ENCODE data around the gene TMCC3. TPM values are rescaled to one million over a fixed set of nuclear protein-coding genes. Genes with fewer than 3 reads are reported as not detected.

Gene TMCC3
- total RNA-seq, 3 donors from 2014 or later (not counting 1 experiment from before 2014, with no cell fraction given), result 20.1 to 29.3 (median 21.6) TPM

- TF ChIP-seq, protein P1, sequence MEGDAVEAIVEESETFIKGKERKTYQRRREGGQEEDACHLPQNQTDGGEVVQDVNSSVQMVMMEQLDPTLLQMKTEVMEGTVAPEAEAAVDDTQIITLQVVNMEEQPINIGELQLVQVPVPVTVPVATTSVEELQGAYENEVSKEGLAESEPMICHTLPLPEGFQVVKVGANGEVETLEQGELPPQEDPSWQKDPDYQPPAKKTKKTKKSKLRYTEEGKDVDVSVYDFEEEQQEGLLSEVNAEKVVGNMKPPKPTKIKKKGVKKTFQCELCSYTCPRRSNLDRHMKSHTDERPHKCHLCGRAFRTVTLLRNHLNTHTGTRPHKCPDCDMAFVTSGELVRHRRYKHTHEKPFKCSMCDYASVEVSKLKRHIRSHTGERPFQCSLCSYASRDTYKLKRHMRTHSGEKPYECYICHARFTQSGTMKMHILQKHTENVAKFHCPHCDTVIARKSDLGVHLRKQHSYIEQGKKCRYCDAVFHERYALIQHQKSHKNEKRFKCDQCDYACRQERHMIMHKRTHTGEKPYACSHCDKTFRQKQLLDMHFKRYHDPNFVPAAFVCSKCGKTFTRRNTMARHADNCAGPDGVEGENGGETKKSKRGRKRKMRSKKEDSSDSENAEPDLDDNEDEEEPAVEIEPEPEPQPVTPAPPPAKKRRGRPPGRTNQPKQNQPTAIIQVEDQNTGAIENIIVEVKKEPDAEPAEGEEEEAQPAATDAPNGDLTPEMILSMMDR (IDR thresholded peaks at IDR 0.05), result no peak
- WGBS (ENCODE audit: insufficient coverage), result 94% methylated on average over 14 of the region's 14 CpGs
- H3K27me3 Mint-ChIP-seq (ENCODE audit: low read depth in 2 of 2), result peaks cover 6 to 8% of the 10 kb centered on the region in 2 donors
- no peaks in the 10 kb centered on the region for H3K9me3 ChIP-seq (ENCODE audit: control insufficient read depth, insufficient read depth, low read length)
- DNase-seq (no peak), ATAC-seq (no peak)
- H3K4me3 Mint-ChIP-seq, result no peak overlapping the region
- H3K4me3 ChIP-seq (ENCODE audit: low read length), result no peak overlapping the region
- no peak overlapping the region for H3K27ac Mint-ChIP-seq
- no peaks in the 10 kb centered on the region for H3K36me3 Mint-ChIP-seq
- H3K27me3 ChIP-seq (ENCODE audit: control insufficient read depth, insufficient read depth, low read length), result no peaks in the 10 kb centered on the region
- H3K4me1 Mint-ChIP-seq, result peaks cover 8% of the 10 kb centered on the region in 2 donors
- H3K36me3 ChIP-seq (ENCODE audit: control insufficient read depth, insufficient read depth, low read length), result no peaks in the 10 kb centered on the region
- no peaks in the 10 kb centered on the region for H3K4me1 ChIP-seq (ENCODE audit: control insufficient read depth, insufficient read depth, low read length)
- intact Hi-C loops (cut with micrococcal nuclease), result loop anchor here (5.0 kb wide), 1 partner anchor 103 kb away; no protein-coding TSS in a partner anchor
- no peak overlapping the region for H3K27ac ChIP-seq (ENCODE audit: low read length)
- H3K9me3 Mint-ChIP-seq, result no peaks in the 10 kb centered on the region
Measured at GRCh38 chr12:94534774-94535509, 115.4 kb downstream of the TMCC3 start.

DNA sequence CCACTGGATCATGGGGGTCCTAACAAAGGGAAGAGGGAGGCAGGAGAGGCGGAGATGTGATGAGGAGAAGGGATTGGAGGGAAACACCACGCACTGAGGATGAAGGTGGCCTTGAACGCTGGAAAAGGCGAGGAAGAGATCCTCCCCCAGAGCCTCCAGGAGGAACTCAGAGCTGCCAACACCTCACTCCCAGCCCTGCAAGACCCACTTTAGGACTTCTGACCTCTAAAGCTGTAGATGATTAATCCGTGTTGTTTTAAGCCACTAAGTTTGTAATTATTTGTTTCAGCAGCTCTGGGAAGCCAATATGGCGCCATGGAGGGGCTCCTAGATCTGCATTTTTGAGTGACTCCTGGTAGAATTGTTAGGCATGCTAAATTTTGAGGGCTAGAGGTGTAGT is 116.1 kb downstream of the TMCC3 start:
- Histone ChIP-seq H3K27ac (ENCODE audit: low read length) (no peak overlapping the region), H3K27me3 (ENCODE audit: control insufficient read depth, insufficient read depth, low read length) (no peaks in the 10 kb centered on the region), H3K9me3 (ENCODE audit: control insufficient read depth, insufficient read depth, low read length) (no peaks in the 10 kb centered on the region), H3K4me3 (ENCODE audit: low read length) (no peak overlapping the region), H3K4me1 (ENCODE audit: control insufficient read depth, insufficient read depth, low read length) (no peaks in the 10 kb centered on the region), H3K36me3 (ENCODE audit: control insufficient read depth, insufficient read depth, low read length) (no peaks in the 10 kb centered on the region)
- no peak overlapping the region for H3K27ac Mint-ChIP-seq
- peaks cover 6 to 8% of the 10 kb centered on the region in 2 donors for H3K27me3 Mint-ChIP-seq (ENCODE audit: low read depth in 2 of 2)
- peaks cover 8% of the 10 kb centered on the region in 2 donors for H3K4me1 Mint-ChIP-seq
- intact Hi-C loops (cut with micrococcal nuclease), result loop anchor here (5.0 kb wide), 1 partner anchor 102 kb away; no protein-coding TSS in a partner anchor
- TF ChIP-seq, protein P1 (IDR thresholded peaks at IDR 0.05), result no peak
- DNase-seq (no peak), ATAC-seq (no peak)
- H3K9me3 Mint-ChIP-seq, result no peaks in the 10 kb centered on the region
- 96% methylated on average over 6 of the region's 6 CpGs for WGBS (ENCODE audit: insufficient coverage)
- H3K36me3 Mint-ChIP-seq, result no peaks in the 10 kb centered on the region
- H3K4me3 Mint-ChIP-seq, result no peak overlapping the region

- H3K4me3 ChIP-seq (ENCODE audit: low read length), result no peak overlapping the region
- TF ChIP-seq, protein P1 (IDR thresholded peaks at IDR 0.05), result peak; percentile 65
- ATAC-seq (peak; percentile 74 to 88 (median 77)), DNase-seq (peak; percentile 63 to 81)
- H3K27ac ChIP-seq (ENCODE audit: low read length), result no peak overlapping the region
- no peaks in the 10 kb centered on the region for H3K27me3 ChIP-seq (ENCODE audit: control insufficient read depth, insufficient read depth, low read length)
- no peaks in the 10 kb centered on the region for H3K36me3 Mint-ChIP-seq
- H3K4me1 ChIP-seq (ENCODE audit: control insufficient read depth, insufficient read depth, low read length), result no peaks in the 10 kb centered on the region
- no peaks in the 10 kb centered on the region for H3K9me3 Mint-ChIP-seq
- peaks cover 6 to 8% of the 10 kb centered on the region in 2 donors for H3K27me3 Mint-ChIP-seq (ENCODE audit: low read depth in 2 of 2)
- no peak overlapping the region for H3K4me3 Mint-ChIP-seq
- H3K27ac Mint-ChIP-seq, result no peak overlapping the region
- no peaks in the 10 kb centered on the region for H3K9me3 ChIP-seq (ENCODE audit: control insufficient read depth, insufficient read depth, low read length)
- no peaks in the 10 kb centered on the region for H3K36me3 ChIP-seq (ENCODE audit: control insufficient read depth, insufficient read depth, low read length)
- intact Hi-C loops (cut with micrococcal nuclease), result loop anchor here (1.0 to 5.0 kb wide), 2 partner anchors 100 to 398 kb away; no protein-coding TSS in a partner anchor
- 36% methylated on average over 12 of the region's 16 CpGs for WGBS (ENCODE audit: insufficient coverage)
- H3K4me1 Mint-ChIP-seq, result peaks cover 8% of the 10 kb centered on the region in 2 donors
Measured at GRCh38 chr12:94532490-94533422, 117.6 kb downstream of the TMCC3 start.
